UCSD-AML1 (cell line): Measurements from ENCODE around the gene ZBTB22.
A peak's percentile ranks its signal among the peaks of the same experiment; 100 is the strongest.

Experiments
- DNase-seq: peaks from one replicate; lab custom pipeline; 2025; ENCODE audit not compliant: unreplicated experiment; lab: John Stamatoyannopoulos, UW

ZBTB22 gene

GRCh38 chr6:33330736-33331135 is 13.2 kb upstream of the ZBTB22 start:
- DNase-seq, result no peak

DNA sequence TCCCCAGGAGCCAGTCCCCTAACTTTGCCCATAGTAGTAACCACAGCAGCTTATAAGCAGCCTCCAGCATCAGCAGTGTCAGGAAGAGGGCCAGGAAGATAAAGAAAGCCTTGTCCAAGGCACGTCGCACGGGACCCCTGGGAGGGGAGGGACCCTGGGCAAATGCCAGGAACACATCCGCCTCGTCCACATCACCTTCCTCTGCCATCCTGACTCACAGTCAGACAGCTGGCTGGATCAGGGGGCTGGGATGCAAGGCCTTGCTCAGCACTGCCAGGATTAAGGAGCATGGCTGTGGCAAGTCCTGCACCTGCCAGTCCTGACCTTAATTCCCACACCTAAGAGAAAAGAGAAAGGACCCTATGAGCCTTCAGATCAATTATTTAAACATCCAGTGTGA is 11.5 kb upstream of the ZBTB22 start:
- DNase-seq, result no peak

- no peak for DNase-seq
Observed at GRCh38 chr6:33324125-33324524, 6.6 kb upstream of the ZBTB22 start.

- DNase-seq, result no peak
Observed at GRCh38 chr6:33323623-33323948, 6.0 kb upstream of the ZBTB22 start.

DNA sequence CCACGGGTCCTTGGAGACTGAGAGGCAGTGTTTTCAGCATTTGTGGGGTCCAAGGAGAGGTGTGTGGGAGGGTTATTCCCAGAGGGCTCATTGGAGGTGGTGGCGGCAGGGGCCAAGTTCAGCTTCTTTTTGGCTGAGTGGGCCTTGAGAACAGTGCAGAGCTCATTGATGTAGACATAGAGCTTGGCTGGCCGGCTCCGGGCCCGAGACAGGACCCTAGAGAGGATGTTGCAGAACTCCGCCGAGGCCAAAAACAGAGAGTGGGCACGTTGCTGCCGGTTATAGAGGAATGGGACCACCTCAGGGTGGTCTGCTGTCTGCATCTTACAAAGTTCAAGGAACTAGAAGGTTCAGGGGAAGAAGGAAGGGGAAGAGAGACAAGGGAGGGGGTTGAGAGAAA is 3.7 kb upstream of the ZBTB22 start:
- DNase-seq, result no peak

DNA sequence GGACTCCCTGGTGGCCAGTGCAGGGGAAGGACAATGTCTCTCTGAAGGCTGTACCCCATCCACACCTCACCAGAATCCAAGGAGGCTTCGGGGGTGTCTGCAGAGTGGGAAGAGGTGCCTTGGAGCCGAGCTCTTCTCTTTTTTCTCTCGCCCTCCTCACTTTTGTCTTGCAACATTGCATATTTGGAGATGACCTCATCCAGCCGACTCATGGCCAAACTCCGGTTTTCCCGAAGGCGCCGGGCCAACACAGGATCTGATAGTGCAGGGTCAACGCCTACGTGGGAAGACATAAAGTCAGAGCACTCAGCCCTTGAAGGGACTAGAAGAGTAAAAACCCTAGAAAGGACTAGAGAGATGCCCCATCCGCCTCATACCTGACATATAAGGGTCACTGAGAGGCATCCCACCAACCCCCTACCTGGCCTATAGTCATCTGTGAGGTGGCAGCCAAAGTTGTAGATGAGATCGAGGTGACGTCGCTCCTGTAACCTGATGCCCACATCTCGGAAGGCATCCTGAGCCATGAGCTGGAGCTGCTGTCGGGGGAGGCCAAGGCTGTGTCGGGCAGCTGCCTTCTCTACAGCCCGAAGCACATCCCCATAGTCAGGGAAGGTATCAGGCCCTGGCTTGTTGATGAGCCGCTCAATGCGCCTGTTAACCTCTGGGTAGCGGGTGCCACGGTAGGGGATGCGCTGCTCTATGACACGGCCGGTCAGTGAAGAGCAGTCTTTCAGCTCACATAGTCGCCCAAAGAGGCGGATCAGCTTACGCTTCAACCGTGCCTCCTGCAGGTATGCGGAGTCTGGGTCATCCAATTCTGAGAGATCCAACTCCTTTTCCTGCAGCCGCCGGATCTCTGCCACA is 3.0 kb upstream of the ZBTB22 start:
- DNase-seq, result no peak

- DNase-seq, result no peak
Observed at GRCh38 chr6:33319939-33320314, 2.4 kb upstream of the ZBTB22 start.

DNA sequence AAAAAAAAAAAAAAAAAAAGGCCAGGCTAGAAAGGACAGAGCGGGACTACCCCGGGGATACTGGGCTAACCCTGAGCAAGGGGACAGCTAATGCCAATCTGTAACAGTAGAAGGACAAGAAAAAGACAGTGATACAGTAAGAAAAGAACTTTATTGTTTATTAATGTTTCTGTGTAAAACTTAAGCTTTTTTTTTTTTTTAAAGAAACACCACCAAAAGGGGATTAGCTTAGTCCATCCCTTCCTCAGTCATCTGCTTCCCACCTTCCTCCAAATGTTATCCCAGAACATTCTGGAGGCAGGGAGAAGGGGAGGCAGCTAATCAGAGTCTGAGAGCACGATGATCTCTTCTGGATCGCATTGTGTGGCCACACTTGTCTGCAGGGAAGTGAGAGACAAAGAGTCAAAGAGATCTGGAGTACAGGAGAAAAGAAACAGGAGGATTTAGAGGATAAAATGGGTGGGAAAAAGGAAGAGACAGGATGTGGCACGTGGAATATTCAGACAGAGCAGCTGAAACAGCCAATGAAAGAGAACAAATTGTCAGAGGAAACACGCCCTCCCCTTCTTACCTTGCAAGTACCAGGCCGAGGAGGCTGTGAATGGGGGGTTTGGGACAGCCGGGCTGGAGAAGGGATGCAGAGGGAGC is 1.0 kb upstream of the ZBTB22 start:
- DNase-seq, result no peak

DNA sequence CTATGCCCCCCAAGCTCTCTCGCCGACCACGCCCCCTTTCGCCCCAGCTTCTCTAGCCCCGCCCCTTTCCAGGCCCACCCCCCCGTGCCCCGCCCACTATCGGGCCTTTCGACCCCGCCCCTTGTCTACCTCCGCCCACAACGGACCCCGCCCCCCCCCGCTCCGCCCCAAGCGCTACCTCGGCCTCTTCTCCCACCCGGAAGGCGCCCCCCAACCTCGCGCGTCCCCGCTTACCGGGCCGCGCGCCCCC is 200 bp downstream of the ZBTB22 start:
- no peak for DNase-seq

GRCh38 chr6:33316603-33317418 is 733 bp downstream of the ZBTB22 start:
- DNase-seq, result no peak

- no peak for DNase-seq
Observed at GRCh38 chr6:33315793-33316602, 1.5 kb downstream of the ZBTB22 start.

GRCh38 chr6:33314943-33315792 is 2.4 kb downstream of the ZBTB22 start:
- DNase-seq, result no peak

DNA sequence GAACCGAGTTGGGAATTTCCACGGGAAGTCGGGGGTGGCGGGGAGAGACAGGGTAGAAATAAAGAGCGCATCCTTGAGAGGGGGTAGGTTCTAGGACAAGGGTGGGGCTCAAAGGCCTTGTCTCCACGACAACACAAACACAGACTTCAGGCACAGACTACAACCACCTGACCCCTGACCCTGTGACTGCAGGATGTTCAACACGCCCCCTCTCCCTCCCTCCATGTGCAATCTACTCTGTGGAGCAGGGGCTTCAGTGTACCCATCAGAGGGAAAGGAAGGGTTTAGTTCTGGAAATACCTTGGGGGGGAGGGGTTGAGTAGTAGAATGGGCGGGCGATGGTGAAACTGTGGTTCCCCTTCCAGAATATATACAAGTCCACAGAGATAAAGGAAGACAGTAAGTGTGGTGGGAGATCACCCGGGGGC is 3.0 kb downstream of the ZBTB22 start:
- peak; percentile 53 for DNase-seq

GRCh38 chr6:33313709-33314514 is 3.6 kb downstream of the ZBTB22 start, which contains the start of gene TAPBP:
Gene TAPBP (minus strand): TSS chr6:33314078. CDS start chr6:33314041, 37 bp downstream.
- DNase-seq, result peak; percentile 67

GRCh38 chr6:33313105-33313708 is 4.3 kb downstream of the ZBTB22 start:
- DNase-seq, result peak; percentile 67

- DNase-seq, result peak; percentile 35
Observed at GRCh38 chr6:33312361-33313104, 5.0 kb downstream of the ZBTB22 start.

- DNase-seq, result no peak
Observed at GRCh38 chr6:33306356-33306755, 11.2 kb downstream of the ZBTB22 start.

DNA sequence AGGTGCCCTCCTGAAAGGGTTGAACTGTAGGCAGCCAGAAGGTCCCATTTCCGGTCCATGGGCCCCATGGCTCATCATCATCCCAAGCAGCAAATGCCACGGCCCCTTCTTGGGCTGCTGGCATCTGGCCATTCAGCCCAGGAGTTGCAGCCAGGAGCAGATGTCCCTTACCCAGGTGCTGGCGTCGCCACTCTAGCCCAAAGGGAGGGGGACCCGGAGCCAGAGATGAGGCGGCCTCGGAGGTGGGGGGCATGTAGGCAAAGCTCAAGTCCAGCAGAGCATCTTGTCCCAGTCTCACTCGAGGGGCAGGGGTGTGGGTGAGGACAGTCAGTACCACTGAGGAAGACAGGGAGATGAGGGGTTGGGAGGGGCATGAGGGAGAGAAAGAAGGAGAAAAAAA is 12.5 kb downstream of the ZBTB22 start:
- no peak for DNase-seq
